Ovary (tissue), 3 donors: ENCODE results near the gene SLC23A1.

Experiments
- EP300 ChIP-seq: sonication (generic); formaldehyde crosslinking; IDR thresholded peaks from one replicate; pipeline ENCODE4 v1.6.1; 2017; ENCODE audit warnings: antibody characterized with exemption
- POLR2A ChIP-seq: fragments of 450-650 bp; IDR thresholded peaks from one replicate; pipeline ENCODE4 v1.6.1; 2017; ENCODE audit warnings: antibody characterized with exemption, mild to moderate bottlenecking, moderate library complexity
- TF ChIP-seq, protein P1 (sequence below), 3 donors: fragments of 450-650 bp in 2 of 3; fragments of 200-600 bp in 1 of 3; IDR thresholded peaks; one replicate each; pipeline versions ENCODE4 v1.5.1 to v1.8.0; 2016 to 2022; ENCODE audit warnings: antibody characterized with exemption in 3 of 3, mild to moderate bottlenecking in 1 of 3
- donor health status: DM: no; HTN: no; CAD: no.

DNA sequence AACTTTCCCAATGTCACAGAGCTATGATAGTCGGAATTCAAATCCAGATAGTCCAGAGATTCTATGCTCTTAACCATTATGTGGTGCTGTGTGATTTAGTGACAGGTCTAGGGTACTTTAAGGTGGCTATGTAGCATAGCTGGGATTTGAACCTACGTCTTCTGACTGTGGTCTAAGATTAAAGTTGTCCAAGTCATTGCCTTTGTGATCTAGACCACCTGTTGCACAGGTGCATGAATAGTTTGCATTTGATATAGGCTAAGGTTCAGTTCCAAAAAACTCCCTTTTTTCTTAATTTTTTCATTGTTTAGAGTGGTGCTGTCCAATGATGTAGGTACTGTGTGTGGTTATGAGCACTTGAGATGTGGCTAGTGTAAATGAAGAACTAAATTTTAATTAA lies 38.9 kb downstream of the SLC23A1 start:
- no peak for TF ChIP-seq EP300
- TF ChIP-seq, protein P1, sequence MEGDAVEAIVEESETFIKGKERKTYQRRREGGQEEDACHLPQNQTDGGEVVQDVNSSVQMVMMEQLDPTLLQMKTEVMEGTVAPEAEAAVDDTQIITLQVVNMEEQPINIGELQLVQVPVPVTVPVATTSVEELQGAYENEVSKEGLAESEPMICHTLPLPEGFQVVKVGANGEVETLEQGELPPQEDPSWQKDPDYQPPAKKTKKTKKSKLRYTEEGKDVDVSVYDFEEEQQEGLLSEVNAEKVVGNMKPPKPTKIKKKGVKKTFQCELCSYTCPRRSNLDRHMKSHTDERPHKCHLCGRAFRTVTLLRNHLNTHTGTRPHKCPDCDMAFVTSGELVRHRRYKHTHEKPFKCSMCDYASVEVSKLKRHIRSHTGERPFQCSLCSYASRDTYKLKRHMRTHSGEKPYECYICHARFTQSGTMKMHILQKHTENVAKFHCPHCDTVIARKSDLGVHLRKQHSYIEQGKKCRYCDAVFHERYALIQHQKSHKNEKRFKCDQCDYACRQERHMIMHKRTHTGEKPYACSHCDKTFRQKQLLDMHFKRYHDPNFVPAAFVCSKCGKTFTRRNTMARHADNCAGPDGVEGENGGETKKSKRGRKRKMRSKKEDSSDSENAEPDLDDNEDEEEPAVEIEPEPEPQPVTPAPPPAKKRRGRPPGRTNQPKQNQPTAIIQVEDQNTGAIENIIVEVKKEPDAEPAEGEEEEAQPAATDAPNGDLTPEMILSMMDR (IDR thresholded peaks at IDR 0.05), result no peak
- no peak for TF ChIP-seq POLR2A
